Fibroblast of peridontal ligament (primary cell): Measurements from ENCODE around the gene CDK10.
"Not testable (repeated sequence)": the region's sequence is repeated elsewhere in the genome, so short reads cannot be mapped to it uniquely, and the experiment has no call there.

Experiments used
- DNase-seq: peaks from one replicate; pipeline ENCODE4 v3.0.0-alpha.2; 2010; ENCODE audit errors: extremely low read depth

The CDK10 gene

DNA sequence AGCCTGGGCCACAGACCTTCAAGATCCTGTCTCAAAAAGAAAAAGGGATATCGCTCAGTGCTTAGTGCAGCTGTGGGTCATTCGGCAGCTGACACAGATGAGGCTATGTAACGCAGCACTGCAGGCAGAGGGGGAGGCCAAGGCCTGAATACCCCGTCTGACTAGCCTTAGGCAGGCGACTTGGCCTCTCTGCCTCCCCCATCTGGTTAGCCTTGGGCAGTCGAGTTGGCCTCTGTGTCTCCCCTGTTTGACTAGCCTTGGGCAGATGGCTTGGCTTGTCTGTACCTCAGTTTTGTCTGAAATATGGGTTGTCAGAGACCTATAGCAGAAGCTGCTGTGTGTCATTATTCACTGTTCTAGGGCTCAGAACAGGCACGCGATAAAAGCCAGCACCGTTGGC lies 18.9 kb upstream of the CDK10 start:
- no peak for DNase-seq

DNA sequence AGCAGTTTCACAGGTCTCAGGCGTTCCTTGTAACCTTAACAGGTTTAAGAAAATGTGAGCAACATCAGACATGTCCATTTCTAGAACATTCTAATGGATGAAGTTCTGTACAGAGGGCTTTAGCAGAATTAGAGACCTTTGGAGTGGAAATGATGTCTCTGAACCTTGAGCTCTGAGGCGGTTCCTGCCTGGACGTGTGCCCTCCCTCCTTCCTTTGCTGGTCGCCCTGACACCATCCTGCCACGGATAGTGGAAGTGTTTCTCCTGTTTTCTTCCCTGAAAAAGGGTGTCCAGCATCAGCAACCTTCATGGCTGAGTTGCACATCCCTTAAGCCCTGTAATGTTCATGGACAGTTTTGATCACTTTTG lies 17.7 kb upstream of the CDK10 start:
- DNase-seq, result no peak

DNA sequence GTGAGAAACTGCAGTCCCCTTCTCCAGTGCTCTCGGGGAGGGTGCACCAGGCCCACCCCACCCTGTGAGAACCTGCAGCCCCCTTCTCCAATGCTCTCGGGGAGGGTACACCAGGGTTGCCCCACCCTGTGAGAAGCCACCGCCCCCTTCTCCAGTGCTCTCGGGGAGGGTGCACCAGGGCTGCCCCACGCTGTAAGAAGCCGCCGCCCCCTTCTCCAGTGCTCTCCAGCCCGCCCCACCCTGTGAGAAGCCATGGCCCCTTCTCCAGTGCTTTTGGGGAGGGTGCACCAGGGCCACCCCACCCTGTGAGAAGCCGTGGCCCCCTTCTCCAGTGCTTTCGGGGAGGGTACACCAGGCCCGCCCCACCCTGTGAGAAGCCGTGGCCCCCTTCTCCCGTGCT lies 16.7 kb upstream of the CDK10 start:
- no peak for DNase-seq

DNA sequence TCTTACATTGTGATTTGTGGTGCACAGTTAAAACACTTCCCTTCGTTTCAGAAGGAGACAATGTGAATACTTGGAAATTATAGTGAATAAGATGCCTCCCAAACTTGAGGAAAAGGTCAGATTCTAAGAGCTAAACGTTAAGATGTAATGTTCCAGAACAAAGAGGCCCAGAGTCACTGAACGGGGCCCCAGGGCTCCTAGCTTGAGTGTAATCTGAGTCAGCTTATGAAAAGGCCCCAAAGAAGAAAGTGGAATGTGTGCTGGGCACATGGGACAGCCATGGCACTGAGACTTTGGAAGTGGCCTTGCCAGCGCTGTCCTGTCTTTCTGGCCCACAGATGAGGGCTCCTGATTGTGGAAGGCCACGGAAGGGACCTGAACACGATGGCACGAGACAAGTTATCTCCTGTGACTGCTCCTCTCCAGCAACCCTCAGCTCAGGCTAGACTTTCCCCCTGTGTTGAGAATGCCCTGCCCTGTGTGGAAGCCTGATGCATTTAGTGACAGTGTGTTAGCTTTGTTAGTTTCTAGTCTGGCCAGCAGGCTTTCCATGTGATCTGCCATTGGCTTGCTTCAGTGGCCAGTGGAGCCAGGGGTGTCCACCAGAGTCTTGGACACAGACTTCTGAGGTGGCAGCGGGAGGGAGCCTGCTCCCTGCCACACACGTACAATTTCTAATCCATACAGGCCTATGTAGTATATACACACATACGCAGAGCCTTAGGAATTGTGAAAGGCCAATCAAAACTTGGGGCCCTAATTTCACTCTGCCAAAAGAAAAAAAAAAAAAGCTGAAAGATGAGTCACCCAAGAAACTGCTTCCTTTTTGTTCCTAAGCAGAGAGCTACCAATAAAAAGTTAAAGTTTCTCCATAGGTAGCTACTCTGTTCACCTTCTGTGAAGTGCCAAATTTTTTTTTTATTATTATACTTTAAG lies 15.7 kb upstream of the CDK10 start:
- DNase-seq, result peak; percentile 58

DNA sequence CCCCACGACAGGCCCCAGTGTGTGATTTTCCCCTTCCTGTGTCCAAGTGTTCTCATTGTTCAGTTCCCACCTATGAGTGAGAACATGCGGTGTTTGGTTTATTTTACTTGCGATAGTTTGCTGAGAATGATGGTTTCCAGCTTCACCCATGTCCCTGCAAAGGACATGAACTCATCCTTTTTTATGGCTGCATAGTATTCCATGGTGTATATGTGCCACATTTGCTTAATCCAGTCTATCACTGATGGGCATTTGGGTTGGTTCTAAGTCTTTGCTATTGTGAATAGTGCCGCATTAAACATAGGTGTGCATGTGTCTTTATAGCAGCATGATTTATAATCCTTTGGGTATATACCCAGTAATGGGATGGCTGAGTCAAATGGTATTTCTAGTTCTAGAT lies 14.9 kb upstream of the CDK10 start:
- DNase-seq, result not testable (repeated sequence)

DNA sequence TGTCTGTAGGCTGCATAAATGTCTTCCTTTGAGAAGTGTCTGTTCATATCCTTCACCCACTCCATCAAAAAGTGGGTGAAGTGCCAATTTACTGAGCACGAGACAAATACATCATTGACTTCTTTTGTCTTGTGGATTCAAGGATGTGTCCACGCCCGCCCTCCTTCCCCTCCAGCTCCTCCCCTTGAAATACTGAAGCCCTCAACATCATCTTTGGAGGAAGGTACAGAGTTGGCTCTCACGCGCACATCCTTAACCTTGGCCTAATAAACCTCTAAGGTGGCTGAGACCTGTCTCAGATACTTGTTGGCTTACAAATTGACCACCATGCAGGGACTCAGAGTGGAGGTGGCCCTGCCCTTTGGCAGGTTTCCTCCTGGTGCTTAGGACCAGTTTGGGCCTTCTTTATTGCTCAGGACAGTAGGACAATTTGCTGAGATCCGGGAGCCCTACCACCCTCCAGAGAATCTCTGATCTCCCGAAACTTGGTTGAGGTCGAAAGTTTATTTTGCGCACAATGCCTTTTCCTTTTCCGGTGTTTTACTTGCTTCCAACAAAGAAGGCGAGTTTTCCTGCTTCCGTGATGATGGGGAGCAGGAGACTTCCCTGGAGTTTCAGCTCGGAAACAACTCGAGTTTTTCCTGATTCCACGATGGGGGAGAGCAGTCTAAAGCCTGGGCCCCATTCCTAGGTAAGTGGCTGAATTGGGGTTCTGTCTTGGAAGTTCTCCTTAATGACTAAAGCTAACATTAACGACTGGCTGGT lies 14.1 kb upstream of the CDK10 start:
- no peak for DNase-seq

DNA sequence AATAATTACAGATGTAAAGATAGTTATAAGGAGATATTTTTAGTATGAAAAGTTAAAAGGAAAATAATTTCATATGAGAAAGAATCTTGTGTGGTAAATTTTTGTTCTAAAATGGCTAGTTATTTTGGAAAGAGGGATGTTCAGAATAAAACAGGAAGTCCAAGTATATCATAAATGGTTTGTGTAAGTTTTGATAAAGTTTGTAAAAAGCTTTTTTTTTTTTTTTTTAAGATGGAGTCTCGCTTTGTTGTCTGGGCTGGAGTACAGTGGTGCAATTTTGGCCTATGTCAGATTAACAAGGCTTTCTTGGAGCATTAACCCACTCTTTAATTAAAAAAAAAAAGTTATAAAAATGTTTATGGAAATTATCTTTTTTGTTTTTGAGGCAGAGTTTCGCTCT lies 8.2 kb upstream of the CDK10 start:
- no peak for DNase-seq

DNA sequence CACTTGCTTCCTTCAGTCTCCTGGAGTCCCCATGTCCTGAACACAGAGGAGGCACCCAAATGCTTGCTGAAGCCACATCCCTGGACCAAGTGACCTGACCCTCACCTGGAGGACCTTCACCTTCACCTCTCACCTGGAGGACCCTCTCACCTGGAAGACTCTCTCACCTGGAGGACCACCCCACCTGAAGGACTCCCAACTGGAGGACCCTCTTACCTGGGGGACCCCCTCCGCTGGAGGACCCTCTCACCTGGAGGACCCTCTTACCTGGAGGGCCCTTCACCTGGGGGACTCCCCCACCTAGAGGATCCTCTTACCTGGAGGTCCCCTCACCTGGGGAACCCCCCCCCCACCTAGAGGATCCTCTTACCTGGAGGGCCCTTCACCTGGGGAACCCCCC lies 573 bp upstream of the CDK10 start:
- DNase-seq, result no peak

DNA sequence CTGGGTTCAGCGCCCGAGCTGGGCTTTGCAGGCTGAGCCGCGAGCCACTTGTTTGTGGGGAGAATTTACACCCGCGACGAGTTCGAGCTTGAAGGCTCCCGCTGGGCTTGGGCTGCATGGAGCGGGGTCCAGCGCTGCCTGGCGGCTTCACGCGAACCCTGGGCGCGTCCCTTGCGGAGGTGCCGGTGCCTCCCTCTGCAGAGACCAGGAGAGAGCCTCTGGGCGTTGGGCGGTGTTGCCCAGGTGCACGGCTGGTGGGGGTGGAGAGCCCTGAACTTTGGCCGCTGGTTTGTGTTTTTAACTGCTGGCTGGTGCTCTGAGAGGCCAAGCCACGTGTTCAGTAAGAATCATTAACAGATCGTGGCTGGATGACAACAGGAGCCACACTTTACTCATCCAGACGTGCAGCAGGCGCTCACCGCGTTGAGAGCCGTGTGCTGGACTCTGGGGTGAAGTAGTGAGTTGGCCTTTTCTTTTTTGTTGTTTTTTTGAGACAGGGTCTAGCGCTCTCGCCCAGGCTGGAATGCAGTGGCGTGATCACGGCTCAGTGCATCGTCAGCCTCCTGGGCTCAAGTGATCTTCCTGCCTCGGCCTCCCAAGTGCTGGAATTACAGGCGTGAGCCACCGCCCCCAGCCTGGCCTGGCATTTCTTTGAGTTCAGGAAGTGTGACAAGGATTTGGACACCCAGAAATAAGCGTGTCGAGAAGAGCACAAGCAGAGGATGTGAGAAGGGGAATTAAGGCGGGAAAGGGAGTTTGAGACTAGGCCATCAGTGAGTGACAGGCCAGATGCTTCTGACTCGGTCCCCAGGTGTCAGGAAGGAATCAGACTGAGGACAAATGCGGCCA lies 827 bp downstream of the CDK10 start:
- peak; percentile 26 for DNase-seq

DNA sequence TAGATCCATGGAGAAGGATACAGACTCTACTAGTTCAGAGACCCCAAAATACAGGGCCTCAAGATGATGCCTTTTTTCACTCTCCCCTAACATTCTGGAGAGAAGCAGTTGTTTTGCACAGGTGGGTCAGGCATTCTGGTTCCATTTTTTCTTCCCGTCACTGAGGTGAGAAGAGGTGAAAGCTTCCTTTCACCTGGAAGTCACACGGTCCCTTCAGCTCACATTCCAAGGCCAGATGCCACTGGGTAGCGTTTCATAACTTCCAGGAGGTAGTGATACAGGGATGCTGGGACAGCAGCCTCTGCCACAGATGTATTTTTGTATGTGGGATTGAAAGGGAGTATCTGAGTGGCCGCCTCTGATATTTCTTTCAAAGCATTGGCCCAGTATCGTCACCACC lies 1.9 kb downstream of the CDK10 start:
- DNase-seq, result no peak

DNA sequence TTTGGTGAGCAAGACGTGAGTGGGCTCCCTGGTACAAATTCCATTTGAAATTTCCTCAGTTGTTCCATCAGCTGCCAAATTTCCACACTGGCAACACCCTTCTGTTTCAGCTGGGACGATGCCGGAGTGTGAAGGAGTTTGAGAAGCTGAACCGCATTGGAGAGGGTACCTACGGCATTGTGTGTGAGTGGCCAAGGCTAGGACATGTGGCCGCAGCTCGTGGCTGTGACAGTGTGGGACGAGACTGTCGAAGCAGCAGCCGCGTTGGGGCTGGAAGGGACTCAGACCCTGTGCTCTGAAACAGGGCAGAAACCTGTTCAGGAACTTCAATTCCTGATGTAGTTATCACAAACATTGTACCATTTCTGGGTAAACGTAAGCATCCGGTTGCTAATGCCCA lies 2.7 kb downstream of the CDK10 start:
- no peak for DNase-seq

DNA sequence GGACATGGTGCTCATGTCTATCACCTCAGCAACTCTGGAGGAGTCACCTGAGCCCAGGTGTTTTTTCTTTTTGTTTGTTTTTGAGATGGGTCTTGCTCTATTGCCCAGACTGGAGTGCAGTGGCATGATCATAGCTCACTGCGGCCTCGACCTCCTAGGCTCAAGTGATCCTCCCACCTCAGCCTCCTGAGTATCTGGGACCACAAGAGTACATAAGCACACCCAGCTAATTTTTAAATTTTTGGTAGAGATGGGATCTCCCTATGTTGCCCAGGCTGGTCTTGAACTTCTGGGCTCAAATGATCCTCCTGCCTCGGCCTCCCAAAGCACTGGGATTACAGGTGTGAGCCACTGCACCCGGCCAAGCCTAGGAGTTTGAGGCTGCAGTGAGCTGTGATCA lies 3.1 kb downstream of the CDK10 start:
- not testable (repeated sequence) for DNase-seq

DNA sequence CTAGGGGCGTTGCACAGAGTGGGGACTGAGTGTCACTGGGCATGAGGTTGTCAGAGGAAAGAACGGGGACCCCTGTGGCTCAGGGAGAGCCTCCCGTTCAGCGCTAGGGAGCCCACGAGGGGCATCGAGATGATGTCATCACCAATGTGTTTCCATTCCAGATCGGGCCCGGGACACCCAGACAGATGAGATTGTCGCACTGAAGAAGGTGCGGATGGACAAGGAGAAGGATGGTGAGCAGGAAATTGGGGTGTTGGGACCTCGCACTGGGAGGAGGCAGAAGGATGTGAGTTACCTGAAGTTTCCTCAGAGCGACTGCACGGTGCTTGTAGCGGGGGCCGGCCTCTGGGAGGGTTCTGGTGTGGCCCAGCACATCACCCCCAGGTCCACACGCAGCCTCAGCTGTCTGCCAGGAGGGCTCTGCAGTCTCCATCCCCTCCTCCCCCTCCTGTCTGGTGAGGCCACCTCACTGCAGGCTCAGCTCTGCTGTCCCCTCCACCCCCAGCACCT lies 4.0 kb downstream of the CDK10 start:
- no peak for DNase-seq

DNA sequence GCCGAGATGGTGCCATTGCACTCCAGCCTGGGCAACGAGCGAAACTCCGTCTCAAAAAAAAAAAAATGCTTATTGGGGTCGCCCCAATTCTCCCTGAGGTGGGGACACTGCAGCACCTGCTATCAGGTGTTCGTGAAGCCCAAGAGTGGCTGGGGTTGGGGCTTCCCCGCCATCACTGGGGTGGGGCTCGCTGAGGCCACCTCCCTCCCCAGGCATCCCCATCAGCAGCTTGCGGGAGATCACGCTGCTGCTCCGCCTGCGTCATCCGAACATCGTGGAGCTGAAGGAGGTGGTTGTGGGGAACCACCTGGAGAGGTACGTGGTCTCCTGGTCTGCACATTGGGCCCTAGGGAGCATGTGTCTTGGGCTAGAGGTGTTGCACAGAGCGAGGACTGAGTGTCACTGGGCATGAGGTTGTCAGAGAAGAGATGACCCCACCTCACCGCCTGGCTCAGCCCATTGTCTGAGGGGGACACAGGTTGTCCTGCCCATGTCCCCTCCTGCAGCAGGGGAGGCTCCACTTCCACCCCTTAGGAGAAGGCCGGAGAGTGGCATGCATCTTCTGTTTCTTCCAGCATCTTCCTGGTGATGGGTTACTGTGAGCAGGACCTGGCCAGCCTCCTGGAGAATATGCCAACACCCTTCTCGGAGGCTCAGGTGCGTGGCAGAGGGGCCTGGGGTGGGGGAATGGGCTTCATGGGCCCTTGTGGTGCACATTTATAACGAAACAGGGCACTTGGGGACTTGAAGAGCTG lies 4.9 kb downstream of the CDK10 start:
- no peak for DNase-seq

DNA sequence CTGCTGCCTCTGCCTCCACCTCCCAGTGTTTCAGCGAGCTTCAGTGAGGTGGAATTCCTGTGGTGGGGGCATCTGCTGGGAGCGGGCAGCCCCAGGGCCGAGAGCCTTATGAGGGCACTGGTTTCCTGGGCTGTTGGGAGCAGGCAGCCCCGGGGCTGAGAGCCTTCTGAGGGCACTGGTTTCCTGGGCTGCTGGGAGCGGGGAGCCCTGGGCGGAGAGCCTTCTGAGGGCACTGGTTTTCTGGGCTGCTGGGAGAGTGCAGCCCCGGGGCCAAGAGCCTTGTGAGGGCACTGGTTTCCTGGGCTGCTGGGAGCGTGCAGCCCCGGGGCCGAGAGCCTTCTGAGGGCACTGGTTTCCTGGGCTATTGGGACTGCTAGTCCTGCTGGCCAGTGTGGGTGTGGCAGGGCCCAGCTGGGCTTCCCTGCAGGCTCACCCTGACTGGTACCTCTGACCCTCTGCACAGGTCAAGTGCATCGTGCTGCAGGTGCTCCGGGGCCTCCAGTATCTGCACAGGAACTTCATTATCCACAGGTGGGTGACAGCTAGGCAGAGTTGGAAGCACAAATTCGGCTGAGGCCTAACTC lies 5.6 kb downstream of the CDK10 start:
- DNase-seq, result no peak

DNA sequence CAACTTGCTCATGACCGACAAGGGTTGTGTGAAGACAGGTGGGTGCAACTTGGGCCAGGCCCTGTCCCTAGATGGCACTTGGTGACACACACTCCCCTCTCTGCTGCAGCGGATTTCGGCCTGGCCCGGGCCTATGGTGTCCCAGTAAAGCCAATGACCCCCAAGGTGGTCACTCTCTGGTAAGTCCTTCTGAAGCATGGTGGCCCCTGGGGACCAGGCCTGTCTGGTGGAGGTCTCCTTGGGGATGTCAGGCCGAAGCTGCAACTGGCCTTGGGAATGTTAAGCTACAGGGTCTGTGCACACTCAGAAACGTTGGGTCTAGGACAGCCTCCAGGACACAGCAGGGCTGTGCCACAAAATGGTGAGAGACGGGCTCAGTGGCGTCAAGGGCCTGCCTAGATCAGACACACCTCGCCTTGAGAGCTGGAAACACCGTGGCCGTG lies 6.8 kb downstream of the CDK10 start:
- no peak for DNase-seq

DNA sequence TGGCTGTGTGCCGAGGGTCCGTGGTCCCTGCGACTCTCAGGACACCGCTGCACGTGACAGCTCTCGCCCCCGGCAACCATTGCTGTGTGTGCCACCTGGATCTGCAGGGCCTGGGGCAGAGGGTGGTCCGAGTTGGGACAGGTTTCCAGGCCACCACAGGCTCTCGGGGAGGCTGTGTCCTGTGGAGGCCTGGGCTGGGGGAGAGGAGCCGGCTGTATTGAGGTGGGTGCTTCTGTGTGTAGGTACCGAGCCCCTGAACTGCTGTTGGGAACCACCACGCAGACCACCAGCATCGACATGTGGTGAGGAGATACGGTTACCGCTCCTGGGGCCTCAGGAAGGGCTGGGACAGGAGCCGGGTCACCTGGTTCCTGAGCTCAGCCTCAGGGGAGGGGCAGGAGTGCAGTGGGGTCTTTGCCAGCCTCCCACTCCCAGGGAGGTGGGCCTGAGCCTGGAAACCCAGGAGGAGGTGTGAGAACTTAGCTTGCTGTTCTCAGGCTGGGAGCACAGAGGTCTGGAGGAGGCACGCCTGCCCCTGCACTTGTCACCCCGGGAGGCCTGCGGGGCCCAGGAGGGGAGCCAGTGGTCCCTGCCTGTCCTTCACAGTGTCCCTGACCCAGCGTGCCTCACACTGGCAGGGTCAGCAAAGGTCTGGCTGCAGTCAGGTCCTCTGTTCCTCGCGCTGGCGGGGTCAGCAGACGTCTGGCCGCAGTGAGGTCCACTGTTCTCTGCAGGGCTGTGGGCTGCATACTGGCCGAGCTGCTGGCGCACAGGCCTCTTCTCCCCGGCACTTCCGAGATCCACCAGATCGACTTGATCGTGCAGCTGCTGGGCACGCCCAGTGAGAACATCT lies 7.7 kb downstream of the CDK10 start:
- DNase-seq, result no peak

DNA sequence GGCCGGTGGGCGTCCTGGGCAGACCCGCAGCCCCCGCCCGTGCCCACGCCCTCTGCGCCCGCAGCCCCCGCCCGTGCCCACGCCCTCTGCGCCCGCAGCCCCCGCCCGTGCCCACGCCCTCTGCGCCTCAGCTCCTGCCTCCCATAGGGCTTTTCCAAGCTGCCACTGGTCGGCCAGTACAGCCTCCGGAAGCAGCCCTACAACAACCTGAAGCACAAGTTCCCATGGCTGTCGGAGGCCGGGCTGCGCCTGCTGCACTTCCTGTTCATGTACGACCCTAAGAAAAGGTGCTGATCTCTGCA lies 8.2 kb downstream of the CDK10 start:
- not testable (repeated sequence) for DNase-seq

DNA sequence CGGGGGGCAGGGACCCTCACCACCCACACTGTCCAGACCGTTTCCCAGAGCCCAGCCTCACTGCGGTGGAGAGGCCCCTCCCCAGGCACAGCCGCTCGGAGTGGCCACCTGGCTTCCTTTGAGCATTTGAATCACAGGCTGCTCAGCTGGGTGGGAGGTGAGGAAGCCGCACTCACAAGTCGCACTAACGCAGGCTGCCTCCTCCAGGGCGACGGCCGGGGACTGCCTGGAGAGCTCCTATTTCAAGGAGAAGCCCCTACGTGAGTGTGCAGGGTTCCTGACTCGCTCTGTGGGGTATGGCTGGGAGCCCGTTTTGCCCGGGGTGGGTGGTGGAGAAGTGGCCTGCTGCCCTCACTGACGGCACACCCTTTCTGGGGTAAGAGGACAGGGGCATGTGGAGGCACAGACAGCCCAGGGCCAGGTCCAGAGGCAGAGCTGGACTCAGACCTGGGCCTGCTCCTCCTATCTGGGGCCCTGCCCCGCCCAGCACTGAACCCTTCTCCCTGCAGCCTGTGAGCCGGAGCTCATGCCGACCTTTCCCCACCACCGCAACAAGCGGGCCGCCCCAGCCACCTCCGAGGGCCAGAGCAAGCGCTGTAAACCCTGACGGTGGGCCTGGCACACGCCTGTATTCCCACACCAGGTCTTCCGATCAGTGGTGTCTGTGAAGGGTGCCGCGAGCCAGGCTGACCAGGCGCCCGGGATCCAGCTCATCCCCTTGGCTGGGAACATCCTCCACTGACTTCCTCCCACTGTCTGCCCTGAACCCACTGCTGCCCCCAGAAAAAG lies 8.8 kb downstream of the CDK10 start:
- DNase-seq, result no peak
